PC-9 (cell line): ENCODE data around the gene DYSF. TPM values are rescaled to one million over a fixed set of nuclear protein-coding genes. Genes with fewer than 3 reads are reported as not detected.

ENCODE experiments used
- BruUV-seq: library from RNA; stranded (reverse); fragments of 400-500 nt; replicated peaks from 2 replicates; lab custom pipeline; 2021; lab: Mats Ljungman, UMichigan
- CTCF ChIA-PET: fragments of 300-600 bp; sonication (Branson Sonifier 250); formaldehyde crosslinking; loops from one replicate; lab custom pipeline; 2022; ENCODE audit warnings: antibody characterized with exemption; lab: Charles Lee
- POLR2A ChIA-PET: fragments of 300-600 bp; sonication (Branson Sonifier 250); formaldehyde crosslinking; loops from one replicate; lab custom pipeline; 2022; ENCODE audit warnings: antibody characterized with exemption; ENCODE audit not compliant: unreplicated experiment; lab: Charles Lee
- DNase-seq, 2 experiments: peaks; one replicate each; pipeline versions ENCODE4 v3.0.0 to v3.0.0-alpha.2; 2015 to 2022; ENCODE audit warnings: mixed read lengths in 1 of 2
- H2AFZ ChIP-seq: fragments of 200-600 bp; sonication (generic); 2 replicates; pipeline ENCODE4 v1.8.1; 2017; ENCODE audit warnings: antibody characterized with exemption
- H3F3A ChIP-seq: fragments of 200-600 bp; sonication (generic); 2 replicates; pipeline ENCODE4 v1.8.1; 2017; ENCODE audit warnings: antibody characterized with exemption, mild to moderate bottlenecking, low read depth; ENCODE audit not compliant: insufficient read depth
- H3K27ac ChIP-seq: fragments of 200-600 bp; sonication (generic); 2 replicates; pipeline ENCODE4 v1.6.1; 2016; ENCODE audit warnings: mixed run types
- H3K27me3 ChIP-seq: fragments of 200-600 bp; sonication (generic); 2 replicates; pipeline ENCODE4 v1.6.1; 2016; ENCODE audit warnings: low read depth, mixed run types; ENCODE audit not compliant: insufficient read depth
- H3K36me3 ChIP-seq: fragments of 200-600 bp; sonication (generic); 2 replicates; pipeline ENCODE4 v1.6.1; 2016; ENCODE audit warnings: low read depth, mixed run types
- H3K4me1 ChIP-seq: fragments of 200-600 bp; sonication (generic); replicated peaks from 2 replicates; pipeline ENCODE4 v1.6.1; 2016; ENCODE audit warnings: mixed run types; ENCODE audit not compliant: insufficient read depth
- H3K4me2 ChIP-seq: fragments of 200-600 bp; sonication (generic); 2 replicates; pipeline ENCODE4 v1.6.1; 2017; ENCODE audit warnings: mixed run types
- H3K4me3 ChIP-seq: fragments of 200-600 bp; sonication (generic); 2 replicates; pipeline ENCODE4 v1.6.1; 2016; ENCODE audit warnings: mixed run types
- H3K79me2 ChIP-seq: fragments of 200-600 bp; sonication (generic); 2 replicates; pipeline ENCODE4 v1.6.1; 2017; ENCODE audit warnings: low read depth, mixed run types
- H3K9me2 ChIP-seq: fragments of 200-600 bp; sonication (generic); 2 replicates; pipeline ENCODE4 v1.8.1; 2017; ENCODE audit warnings: mild to moderate bottlenecking; ENCODE audit not compliant: insufficient read depth
- H3K9me3 ChIP-seq: fragments of 200-600 bp; sonication (generic); 2 replicates; pipeline ENCODE4 v1.8.1; 2016; ENCODE audit warnings: low read depth; ENCODE audit not compliant: insufficient read depth
- H4K20me1 ChIP-seq: fragments of 200-600 bp; sonication (generic); 2 replicates; pipeline ENCODE4 v1.8.1; 2017; ENCODE audit not compliant: insufficient read depth
- CTCF ChIP-seq: fragments of 200-600 bp; sonication (generic); conservative IDR thresholded peaks from 2 replicates; pipeline ENCODE4 v1.6.1; 2017; ENCODE audit warnings: mixed run types, antibody characterized with exemption, mild to moderate bottlenecking, moderate library complexity
- EZH2 ChIP-seq: fragments of 200-600 bp; sonication (generic); IDR thresholded peaks from 2 replicates; pipeline ENCODE4 v1.8.0; 2017; ENCODE audit warnings: antibody characterized with exemption, low read depth
- intact Hi-C: fragments of 100-400 bp; cut with micrococcal nuclease; formaldehyde crosslinking; loops from one replicate; pipeline ENCODE4 v1.10.0; 2022; ENCODE audit not compliant: unreplicated experiment
- total RNA-seq: library from RNA; stranded (reverse); gene quantifications from 2 replicates; pipeline ENCODE4 v1.2.3, GENCODE V29; 2021

Gene DYSF
- total RNA-seq, 1 experiment from 2014 or later: 12.2 TPM

- Histone ChIP-seq H3K4me3 (no peak overlapping the region), H4K20me1 (no peaks in the 10 kb centered on the region), H3K79me2 (no peaks in the 10 kb centered on the region), H3K4me1 (no peaks in the 10 kb centered on the region), H3K9me3 (no peaks in the 10 kb centered on the region), H3K9me2 (no peaks in the 10 kb centered on the region), H3F3A (no peaks in the 10 kb centered on the region), H3K4me2 (no peak overlapping the region), H2AFZ (no peak overlapping the region), H3K27me3 (no peaks in the 10 kb centered on the region), H3K27ac (no peak overlapping the region), H3K36me3 (no peaks in the 10 kb centered on the region)
- no peak for TF ChIP-seq EZH2
- TF ChIP-seq CTCF: no peak
- intact Hi-C loops: no loop called here
- ChIA-PET POLR2A (no interaction called here), CTCF (no interaction called here)
- DNase-seq: no peak
- BruUV-seq: no TSS peak
Measured at GRCh38 chr2:71555798-71556454, 102.6 kb downstream of the DYSF start.

GRCh38 chr2:71556692-71557250, 103.4 kb downstream of the DYSF start:
- ChIA-PET POLR2A (no interaction called here), CTCF (interaction anchor here (0.6 kb wide), 1 partner anchor 202 kb away, joined by 3 read pairs; no protein-coding TSS in a partner anchor)
- H3K4me2 ChIP-seq: no peak overlapping the region
- no peaks in the 10 kb centered on the region for H3K27me3 ChIP-seq
- H3K27ac ChIP-seq: no peak overlapping the region
- no peak overlapping the region for H3K4me3 ChIP-seq
- no peaks in the 10 kb centered on the region for H3K9me2 ChIP-seq
- H4K20me1 ChIP-seq: no peaks in the 10 kb centered on the region
- TF ChIP-seq CTCF (no peak), EZH2 (no peak)
- H3K9me3 ChIP-seq: no peaks in the 10 kb centered on the region
- H2AFZ ChIP-seq: no peak overlapping the region
- BruUV-seq: no TSS peak
- no peak for DNase-seq
- no peaks in the 10 kb centered on the region for H3K36me3 ChIP-seq
- intact Hi-C loops: no loop called here
- no peaks in the 10 kb centered on the region for H3K79me2 ChIP-seq
- H3F3A ChIP-seq: no peaks in the 10 kb centered on the region
- no peaks in the 10 kb centered on the region for H3K4me1 ChIP-seq

- Histone ChIP-seq H2AFZ (no peak overlapping the region), H4K20me1 (no peaks in the 10 kb centered on the region), H3K9me2 (no peaks in the 10 kb centered on the region), H3K79me2 (no peaks in the 10 kb centered on the region), H3K36me3 (no peaks in the 10 kb centered on the region), H3K4me2 (no peak overlapping the region), H3K4me1 (no peaks in the 10 kb centered on the region), H3K9me3 (no peaks in the 10 kb centered on the region), H3F3A (no peaks in the 10 kb centered on the region), H3K27ac (no peak overlapping the region), H3K4me3 (no peak overlapping the region), H3K27me3 (no peaks in the 10 kb centered on the region)
- no peak for DNase-seq
- ChIA-PET POLR2A (no interaction called here), CTCF (interaction anchor here (0.6 to 0.8 kb wide), 2 partner anchors 202 to 367 kb away, joined by 3 to 4 read pairs; no protein-coding TSS in a partner anchor)
- no TSS peak for BruUV-seq
- intact Hi-C loops: no loop called here
- TF ChIP-seq CTCF (no peak), EZH2 (no peak)
Measured at GRCh38 chr2:71557321-71557720, 104.0 kb downstream of the DYSF start.
